SK-N-SH treated with all-trans-retinoic acid at 6 μM for 48 hours (cell line): Measurements from ENCODE around the gene FRMD4A.

Experiments
- ATAC-seq: fragments of 200-7000 bp; cut with Tn5 transposase; 3 replicates; pipeline ENCODE4 v1.9.1; 2020; ENCODE audit warnings: mild to moderate bottlenecking, moderate library complexity
- ARNTL ChIP-seq: fragments of 450-650 bp; formaldehyde crosslinking; IDR thresholded peaks from 2 replicates; pipeline ENCODE4 v1.5.0; 2020; ENCODE audit warnings: low read depth, mild to moderate bottlenecking, moderate library complexity, borderline replicate concordance
- BACH2 ChIP-seq: fragments of 250-450 bp; sonication (Bioruptor Pico); IDR thresholded peaks from 2 replicates; pipeline ENCODE4 v1.9.0; 2021; ENCODE audit warnings: mild to moderate bottlenecking, borderline replicate concordance
- CSDC2 ChIP-seq: fragments of 250-450 bp; sonication (Bioruptor Pico); IDR thresholded peaks from 2 replicates; pipeline ENCODE4 v1.5.0; 2020; ENCODE audit warnings: mild to moderate bottlenecking, moderate library complexity
- CSRNP3 ChIP-seq: fragments of 250-450 bp; sonication (Bioruptor Pico); IDR thresholded peaks from 2 replicates; pipeline ENCODE4 v1.5.1; 2021; ENCODE audit warnings: mild to moderate bottlenecking, moderate library complexity
- ESRRG ChIP-seq: fragments of 250-450 bp; sonication (Bioruptor Pico); IDR thresholded peaks from 2 replicates; pipeline ENCODE4 v1.6.1; 2021; ENCODE audit warnings: mild to moderate bottlenecking
- GLIS3 ChIP-seq: fragments of 250-450 bp; sonication (Bioruptor Pico); IDR thresholded peaks from 2 replicates; pipeline ENCODE4 v1.5.0; 2020; ENCODE audit warnings: mild to moderate bottlenecking, moderate library complexity
- ISL1 ChIP-seq: fragments of 250-450 bp; sonication (Bioruptor Pico); IDR thresholded peaks from 2 replicates; pipeline ENCODE4 v2.1.2; 2022; ENCODE audit warnings: mild to moderate bottlenecking, moderate library complexity
- PATZ1 ChIP-seq: fragments of 250-450 bp; sonication (Bioruptor Pico); IDR thresholded peaks from 2 replicates; pipeline ENCODE4 v1.8.0; 2020; ENCODE audit warnings: mild to moderate bottlenecking, moderate library complexity, borderline replicate concordance
- POU6F1 ChIP-seq: fragments of 250-450 bp; sonication (Bioruptor Pico); IDR thresholded peaks from 2 replicates; pipeline ENCODE4 v1.8.0; 2021; ENCODE audit warnings: low read depth, mild to moderate bottlenecking, moderate library complexity, borderline replicate concordance
- PPARA ChIP-seq: fragments of 250-450 bp; sonication (Bioruptor Pico); IDR thresholded peaks from 2 replicates; pipeline ENCODE4 v1.5.0; 2020; ENCODE audit warnings: mild to moderate bottlenecking, borderline replicate concordance
- RARB ChIP-seq: fragments of 250-450 bp; sonication (Bioruptor Pico); IDR thresholded peaks from 2 replicates; pipeline ENCODE4 v1.8.0; 2021; ENCODE audit warnings: mild to moderate bottlenecking, moderate library complexity
- TCF4 ChIP-seq: fragments of 250-450 bp; sonication (Bioruptor Pico); IDR thresholded peaks from 2 replicates; pipeline ENCODE4 v1.8.0; 2021; ENCODE audit warnings: mild to moderate bottlenecking, moderate library complexity, borderline replicate concordance
- TOX ChIP-seq: fragments of 250-450 bp; sonication (Bioruptor Pico); IDR thresholded peaks from 2 replicates; pipeline ENCODE4 v1.8.0; 2021; ENCODE audit warnings: mild to moderate bottlenecking, moderate library complexity, borderline replicate concordance
- TSHZ2 ChIP-seq: fragments of 250-450 bp; sonication (Bioruptor Pico); IDR thresholded peaks from 2 replicates; pipeline ENCODE4 v1.5.0; 2020; ENCODE audit warnings: mild to moderate bottlenecking, moderate library complexity
- ZC3H10 ChIP-seq: fragments of 250-450 bp; sonication (Bioruptor Pico); IDR thresholded peaks from 2 replicates; pipeline ENCODE4 v1.5.1; 2021; ENCODE audit warnings: mild to moderate bottlenecking, moderate library complexity
- ZFP3 ChIP-seq: fragments of 250-450 bp; sonication (Bioruptor Pico); IDR thresholded peaks from 2 replicates; pipeline ENCODE4 v1.5.0; 2020; ENCODE audit warnings: mild to moderate bottlenecking, moderate library complexity
- ZFP30 ChIP-seq: fragments of 450-650 bp; formaldehyde crosslinking; IDR thresholded peaks from 2 replicates; pipeline ENCODE4 v1.5.0; 2022; ENCODE audit warnings: mild to moderate bottlenecking, moderate library complexity
- ZNF565 ChIP-seq: fragments of 450-650 bp; formaldehyde crosslinking; conservative IDR thresholded peaks from 2 replicates; pipeline ENCODE4 v1.5.0; 2020; ENCODE audit warnings: low read depth, mild to moderate bottlenecking, moderate library complexity
- ZNF70 ChIP-seq: fragments of 450-650 bp; formaldehyde crosslinking; IDR thresholded peaks from 2 replicates; pipeline ENCODE4 v1.5.0; 2020; ENCODE audit warnings: mild to moderate bottlenecking, moderate library complexity
- ZNF8 ChIP-seq: fragments of 450-650 bp; formaldehyde crosslinking; IDR thresholded peaks from 2 replicates; pipeline ENCODE4 v1.5.0; 2020; ENCODE audit warnings: mild to moderate bottlenecking, moderate library complexity

Gene FRMD4A

GRCh38 chr10:14299556-14299955 lies 31.2 kb downstream of the FRMD4A start:
- TF ChIP-seq ZC3H10 (no peak), ARNTL (CRISPR knock-in tag) (no peak), POU6F1 (CRISPR knock-in tag) (no peak), CSDC2 (no peak), GLIS3 (CRISPR knock-in tag) (no peak), PATZ1 (no peak), ESRRG (CRISPR knock-in tag) (no peak), ZNF565 (no peak), PPARA (CRISPR knock-in tag) (no peak), TCF4 (CRISPR knock-in tag) (no peak), ZNF70 (CRISPR knock-in tag) (no peak)
- ATAC-seq, result no peak

- TF ChIP-seq ESRRG (CRISPR knock-in tag), result no peak
- TF ChIP-seq CSRNP3 (CRISPR knock-in tag), result no peak
- TF ChIP-seq ARNTL (CRISPR knock-in tag), result no peak
- TF ChIP-seq PPARA (CRISPR knock-in tag), result no peak
- no peak for TF ChIP-seq TSHZ2 (CRISPR knock-in tag)
- no peak for TF ChIP-seq ZFP30
- TF ChIP-seq PATZ1, result no peak
- no peak for TF ChIP-seq BACH2 (CRISPR knock-in tag)
- TF ChIP-seq ZNF8 (CRISPR knock-in tag), result no peak
- no peak for TF ChIP-seq ZFP3 (CRISPR knock-in tag)
- TF ChIP-seq TCF4 (CRISPR knock-in tag), result no peak
- TF ChIP-seq CSDC2, result no peak
- no peak for TF ChIP-seq ISL1 (CRISPR knock-in tag)
- TF ChIP-seq RARB, result no peak
- no peak for TF ChIP-seq POU6F1 (CRISPR knock-in tag)
- no peak for TF ChIP-seq TOX (CRISPR knock-in tag)
- no peak for TF ChIP-seq ZC3H10
- TF ChIP-seq, all 23 proteins: peak for 0
- ATAC-seq, result no peak
These were observed 34.5 kb downstream of the FRMD4A start for GRCh38 chr10:14296065-14296709.
